Amniotic stem cell (primary cell): ENCODE results near the gene MXRA8.

Experiments
- DNase-seq: peaks from one replicate; lab custom pipeline; 2025; lab: John Stamatoyannopoulos, UW

Gene MXRA8

DNA sequence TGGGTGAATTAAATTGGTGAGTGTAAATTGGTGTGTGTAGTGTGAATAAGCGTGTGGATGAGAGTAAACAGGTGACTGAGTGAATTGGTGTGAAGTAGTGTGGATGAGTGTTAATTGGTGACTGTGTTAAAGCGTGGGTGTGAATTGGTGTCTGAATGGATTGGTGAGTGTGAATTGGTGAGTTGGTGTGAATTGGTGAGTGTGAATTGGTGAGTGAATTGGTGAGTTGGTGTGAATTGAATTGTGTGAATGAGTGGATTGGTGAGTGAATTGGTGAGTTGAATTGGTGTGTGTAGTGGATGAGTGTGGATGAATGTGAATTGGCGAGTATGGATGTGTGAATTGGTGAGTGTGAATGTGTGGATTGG, 8.3 kb upstream of the MXRA8 start:
- no peak for DNase-seq

DNA sequence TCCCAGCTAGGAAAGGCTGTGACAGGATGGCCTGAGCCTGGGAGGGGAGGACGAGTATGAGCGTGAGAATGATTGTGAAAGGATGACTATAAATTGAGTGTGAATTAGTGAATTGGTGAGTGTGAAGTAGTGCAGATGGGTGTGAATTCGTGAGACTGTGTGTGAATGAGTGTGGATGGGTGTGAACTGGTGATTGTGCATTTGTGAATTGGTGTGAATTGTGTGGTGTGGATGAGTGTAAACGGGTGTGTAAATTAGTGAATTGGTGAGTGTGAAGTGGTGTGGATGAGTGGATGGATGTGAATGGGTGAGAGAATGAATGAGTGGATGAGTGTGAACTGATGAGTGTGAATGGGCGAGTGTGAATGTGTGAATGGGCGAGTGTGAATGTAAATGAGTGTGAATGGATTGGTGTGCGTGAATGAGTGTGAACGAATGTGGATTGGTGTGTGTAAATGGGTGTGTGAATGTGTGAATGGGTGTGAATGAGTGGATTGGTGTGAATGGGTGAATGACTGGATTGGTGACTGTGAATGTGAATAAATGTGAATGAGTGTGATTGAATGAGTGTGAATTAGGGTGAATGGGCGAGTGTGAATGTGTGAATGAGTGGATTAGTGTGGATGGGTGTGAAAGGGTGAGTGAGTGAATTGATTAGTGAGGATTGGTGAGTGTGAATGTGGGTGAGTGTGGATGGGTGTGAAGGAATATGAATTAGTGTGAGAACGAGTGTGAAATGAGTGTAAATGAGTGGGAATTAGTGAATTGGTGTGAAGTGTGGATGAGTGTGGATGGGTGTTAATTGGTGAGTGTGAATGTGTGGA, 7.7 kb upstream of the MXRA8 start:
- DNase-seq, result no peak

DNA sequence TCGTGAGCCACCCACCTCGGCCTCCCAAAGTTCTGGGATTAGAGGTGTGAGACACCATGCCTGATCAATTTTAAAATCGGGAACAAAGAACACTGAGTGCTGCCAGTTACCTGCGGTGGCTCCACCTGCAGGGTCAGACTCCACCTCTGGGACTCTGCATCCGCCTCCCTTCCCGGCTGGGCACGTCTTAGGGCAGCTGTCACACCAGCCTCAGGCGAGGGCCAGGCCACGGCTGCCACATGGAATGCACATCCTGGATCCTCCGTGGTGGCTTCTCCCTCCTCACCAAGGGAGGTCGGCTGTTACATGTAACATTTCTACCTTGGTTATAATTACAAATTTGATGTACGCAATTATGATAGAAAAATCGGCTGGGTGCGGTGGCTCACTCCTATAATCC, 5.9 kb upstream of the MXRA8 start:
- no peak for DNase-seq

DNA sequence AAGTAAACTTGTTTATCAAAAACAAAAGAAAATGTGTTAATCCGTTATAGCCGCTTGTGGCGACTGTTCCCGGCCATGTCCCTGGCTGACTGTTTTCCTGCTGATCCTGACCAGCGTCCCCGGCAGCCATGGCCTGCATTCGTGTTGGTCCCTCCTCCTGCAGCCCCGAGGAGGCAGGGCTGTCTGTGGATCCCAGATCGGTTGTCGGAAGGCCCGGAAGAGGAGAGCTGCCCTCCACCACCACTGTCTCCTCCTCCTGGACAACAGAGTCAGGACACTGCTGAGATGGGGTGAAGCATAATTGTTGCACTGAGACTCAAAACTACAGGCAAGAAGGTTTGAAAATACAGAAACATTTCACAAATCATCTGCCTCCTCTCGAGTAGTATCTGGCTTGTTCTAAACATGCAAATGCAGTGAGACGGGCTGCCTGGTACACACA, 3.6 kb upstream of the MXRA8 start:
- peak; percentile 61 for DNase-seq

DNA sequence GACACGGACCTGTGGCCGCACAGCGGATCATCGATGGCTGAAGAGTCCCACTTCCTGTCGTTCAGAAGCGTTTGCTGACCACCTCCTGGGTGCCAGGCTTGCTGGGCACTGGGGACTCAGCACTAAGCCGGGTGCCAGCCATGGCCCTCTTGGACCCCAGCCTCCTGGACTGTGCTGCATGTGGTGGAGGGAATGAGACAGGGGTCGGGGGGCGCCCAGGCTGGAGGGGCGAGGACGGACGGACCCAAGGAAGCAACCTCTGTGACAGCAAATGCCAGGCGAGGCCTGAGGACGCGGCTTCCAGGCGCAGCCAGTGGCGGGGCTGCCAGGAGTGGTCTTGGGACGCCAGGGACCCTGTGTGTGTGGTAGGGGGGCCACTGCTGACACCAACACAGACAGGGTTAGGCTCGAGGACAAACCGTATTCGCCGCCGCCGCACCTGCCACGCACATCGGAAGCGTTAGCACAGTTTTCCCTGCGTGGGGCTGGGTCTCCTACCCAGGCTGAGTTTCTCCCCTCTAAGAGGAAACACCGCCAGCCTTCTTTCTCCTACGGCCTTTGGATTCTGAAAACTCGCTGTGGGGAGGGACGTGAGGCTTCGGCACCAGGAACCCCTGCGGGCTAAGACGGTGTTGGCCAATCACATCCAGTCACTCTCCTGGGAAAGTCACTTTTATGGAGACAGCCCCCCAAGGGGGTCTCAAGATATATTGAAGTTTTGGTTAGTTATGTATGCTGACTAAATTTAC, 3.1 kb upstream of the MXRA8 start:
- no peak for DNase-seq

DNA sequence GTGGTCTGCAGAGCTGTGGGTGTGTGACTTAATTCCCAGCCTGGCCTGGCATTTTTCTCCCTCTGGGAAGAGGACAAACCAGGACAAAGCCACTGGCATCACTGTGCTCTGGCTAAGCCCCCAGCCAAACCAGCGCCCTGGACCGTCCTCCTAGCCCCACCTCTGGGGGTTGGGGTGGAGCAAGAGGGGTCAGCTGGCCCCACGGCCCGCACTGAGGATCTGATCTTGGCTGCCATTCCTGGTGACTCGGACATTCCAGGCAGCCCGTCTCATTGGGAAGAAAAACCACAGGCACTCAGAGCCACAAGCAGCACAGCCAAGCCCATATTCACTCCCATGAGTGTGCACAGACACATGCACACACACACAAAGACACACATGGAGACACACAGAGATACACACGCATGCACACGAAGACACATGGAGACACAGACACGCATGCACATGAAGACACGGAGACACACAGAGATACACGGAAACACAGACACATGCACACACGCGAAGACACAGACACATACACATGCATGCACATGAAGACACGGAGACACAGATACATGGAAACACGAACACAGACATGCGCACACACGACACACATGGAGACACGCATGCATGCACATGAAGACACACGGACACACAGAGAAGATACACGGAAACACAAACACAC, 2.3 kb upstream of the MXRA8 start:
- peak; percentile 87 for DNase-seq

DNA sequence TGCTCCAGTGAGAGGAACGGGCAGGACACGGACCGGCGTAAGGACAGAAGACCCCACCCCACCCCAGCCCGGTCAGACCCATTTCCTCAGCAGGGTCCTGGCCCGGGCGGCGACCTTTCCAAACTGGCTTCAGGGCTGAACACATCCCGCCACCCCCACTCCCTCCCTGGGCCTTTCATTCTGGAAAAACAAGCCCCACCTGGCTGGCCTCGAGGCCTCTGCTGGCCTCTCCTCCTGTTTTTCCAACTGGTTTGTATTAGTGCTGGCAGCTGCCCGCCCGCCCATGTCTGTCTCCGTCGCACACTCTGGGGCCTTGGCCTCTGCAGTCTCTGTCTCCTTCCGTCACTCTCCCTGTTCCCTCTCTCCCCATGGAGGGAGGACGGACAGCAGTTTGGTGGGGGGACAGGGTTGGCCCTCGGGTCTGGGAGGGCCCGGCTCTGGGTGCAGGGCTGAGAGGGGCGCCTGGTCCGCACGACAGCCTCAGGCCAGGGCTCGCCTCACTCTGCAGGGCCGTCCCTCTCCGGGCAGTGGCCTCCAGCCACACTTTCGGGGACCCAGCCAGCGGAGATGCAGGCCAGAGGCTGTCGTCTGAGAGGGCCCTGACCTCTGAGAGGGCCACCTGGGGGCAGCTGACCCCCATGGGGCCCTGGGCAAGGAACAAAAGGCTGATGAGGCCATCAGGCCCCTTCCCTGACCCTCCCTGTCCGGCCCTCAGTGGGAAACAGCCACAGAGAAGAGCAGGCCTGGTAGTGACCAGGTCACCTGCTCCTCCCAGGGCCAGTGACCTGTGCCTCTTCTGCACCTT, 1.5 kb upstream of the MXRA8 start:
- peak; percentile 71 for DNase-seq

DNA sequence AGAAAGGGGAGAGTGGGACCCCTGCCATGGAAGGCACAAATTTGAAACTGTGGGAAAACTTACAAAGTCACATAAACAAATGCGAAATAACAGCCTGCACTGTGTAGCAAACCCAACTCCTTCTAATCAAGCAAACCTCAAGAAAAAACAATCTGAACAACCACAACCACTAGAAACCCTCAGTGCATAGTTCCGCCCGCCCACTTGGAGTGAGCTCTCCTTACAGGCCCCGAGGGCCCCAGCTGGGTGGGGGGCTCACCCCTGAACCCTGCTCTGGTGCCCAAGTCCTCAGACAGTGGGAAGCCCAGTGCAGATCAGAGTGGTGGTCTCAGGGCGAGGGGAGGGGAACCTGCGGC, 931 bp upstream of the MXRA8 start:
- no peak for DNase-seq

DNA sequence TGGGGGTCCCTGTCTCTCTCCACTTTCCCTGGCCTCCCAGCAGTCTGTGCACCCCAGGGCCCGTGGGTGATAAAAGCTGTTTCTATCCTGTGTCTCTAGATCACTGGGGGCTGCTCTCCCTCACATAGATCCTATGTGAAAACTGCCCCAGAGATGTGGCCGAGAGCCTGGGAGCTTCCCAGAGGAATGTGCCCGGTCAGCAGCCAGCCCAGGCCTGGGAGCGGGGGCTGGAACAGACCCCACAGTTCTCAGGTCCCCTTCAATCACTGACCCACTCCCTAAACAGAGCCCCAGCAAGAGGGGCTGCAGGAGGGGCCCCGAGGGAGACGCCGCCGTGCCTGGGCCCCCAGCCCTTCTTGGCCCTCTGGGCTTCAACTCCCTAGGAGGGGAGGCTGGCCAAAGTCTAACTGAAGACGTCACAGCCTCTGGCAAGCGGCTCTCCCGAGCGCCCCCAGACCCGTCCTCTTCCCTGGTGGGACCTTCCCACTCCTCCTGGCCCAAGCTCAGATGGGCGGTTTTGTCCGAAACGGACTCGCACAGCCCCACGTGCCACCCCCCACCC, 403 bp downstream of the MXRA8 start:
- DNase-seq, result no peak

DNA sequence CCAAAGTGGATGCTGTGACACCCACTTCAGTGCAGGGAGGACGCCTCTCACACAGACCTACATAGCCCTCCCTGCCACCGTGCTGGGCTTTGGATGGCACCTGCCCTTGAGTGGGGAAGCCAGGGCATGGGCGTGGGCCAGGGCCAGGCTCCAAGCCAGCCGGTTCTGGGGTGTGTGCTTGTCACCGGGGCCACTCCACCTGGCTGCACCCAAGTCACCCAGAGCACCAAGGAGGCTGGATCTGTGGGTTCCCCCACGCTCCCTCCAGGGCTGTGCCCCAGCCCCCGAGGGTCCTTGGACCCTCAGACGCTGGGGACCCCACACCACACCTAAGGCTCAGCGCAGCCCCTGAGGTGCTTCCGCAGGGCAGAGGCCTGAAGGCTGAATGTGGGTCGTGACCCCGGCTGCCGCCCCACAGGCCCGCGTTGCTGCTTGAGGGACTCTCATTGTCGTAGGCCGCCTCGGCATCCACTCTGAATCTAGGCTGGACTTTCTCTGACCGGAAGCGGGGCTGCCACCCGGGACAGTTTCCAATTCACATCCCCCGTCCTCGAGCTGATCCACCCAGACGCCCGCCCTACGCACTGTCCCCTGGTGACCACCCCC, 1.5 kb downstream of the MXRA8 start:
- no peak for DNase-seq

DNA sequence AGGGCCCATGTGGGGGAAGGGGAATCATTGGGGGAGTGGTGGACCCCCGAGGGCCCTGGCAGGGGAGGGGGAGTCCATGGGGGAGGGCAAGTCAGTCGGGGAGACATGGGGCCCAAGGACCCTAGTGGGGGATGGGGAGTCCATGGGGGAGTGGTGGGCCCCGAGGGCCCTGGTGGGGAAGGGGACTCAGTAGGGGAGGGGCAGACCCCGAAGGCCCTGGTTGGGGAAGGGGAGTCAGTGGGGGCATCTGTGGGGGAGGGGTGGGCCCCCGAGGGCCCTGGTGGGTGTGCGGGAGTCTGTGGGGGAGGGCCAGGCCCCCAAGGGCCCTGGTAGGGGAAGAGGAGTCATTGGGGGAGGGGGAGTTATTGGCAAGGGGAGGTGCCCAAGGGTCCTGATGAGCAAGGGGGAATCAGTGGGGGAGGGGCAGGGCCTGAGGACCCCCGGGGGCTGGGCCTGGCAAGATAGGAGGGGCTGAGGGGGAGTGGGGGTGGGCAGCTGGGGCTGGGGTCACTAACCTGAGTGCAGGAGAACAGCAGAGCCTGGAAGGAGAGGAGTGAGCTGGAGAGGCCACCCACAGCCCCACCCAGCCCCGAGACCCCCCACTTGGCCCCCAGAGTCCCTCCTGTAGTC, 2.1 kb downstream of the MXRA8 start:
- no peak for DNase-seq

DNA sequence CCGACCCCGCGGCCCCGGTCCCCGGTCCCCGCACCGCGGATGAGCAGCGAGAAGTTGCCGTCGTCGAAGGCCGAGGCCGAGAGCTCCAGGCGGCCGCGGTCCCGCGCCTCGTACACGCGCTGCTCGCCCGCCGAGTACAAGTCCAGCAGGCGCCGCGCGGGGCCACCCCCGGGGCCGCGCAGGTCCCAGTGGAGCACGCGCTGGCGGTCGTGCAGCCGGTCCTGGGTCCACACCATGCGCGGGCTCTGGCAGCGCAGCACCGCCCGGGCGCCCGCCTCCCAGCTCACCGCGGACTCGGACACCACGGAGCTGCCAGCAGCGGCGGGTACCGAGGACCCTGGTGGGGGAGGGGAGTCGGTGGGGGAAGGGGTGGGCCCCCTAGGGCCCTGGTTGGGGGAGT, 2.9 kb downstream of the MXRA8 start:
- no peak for DNase-seq

DNA sequence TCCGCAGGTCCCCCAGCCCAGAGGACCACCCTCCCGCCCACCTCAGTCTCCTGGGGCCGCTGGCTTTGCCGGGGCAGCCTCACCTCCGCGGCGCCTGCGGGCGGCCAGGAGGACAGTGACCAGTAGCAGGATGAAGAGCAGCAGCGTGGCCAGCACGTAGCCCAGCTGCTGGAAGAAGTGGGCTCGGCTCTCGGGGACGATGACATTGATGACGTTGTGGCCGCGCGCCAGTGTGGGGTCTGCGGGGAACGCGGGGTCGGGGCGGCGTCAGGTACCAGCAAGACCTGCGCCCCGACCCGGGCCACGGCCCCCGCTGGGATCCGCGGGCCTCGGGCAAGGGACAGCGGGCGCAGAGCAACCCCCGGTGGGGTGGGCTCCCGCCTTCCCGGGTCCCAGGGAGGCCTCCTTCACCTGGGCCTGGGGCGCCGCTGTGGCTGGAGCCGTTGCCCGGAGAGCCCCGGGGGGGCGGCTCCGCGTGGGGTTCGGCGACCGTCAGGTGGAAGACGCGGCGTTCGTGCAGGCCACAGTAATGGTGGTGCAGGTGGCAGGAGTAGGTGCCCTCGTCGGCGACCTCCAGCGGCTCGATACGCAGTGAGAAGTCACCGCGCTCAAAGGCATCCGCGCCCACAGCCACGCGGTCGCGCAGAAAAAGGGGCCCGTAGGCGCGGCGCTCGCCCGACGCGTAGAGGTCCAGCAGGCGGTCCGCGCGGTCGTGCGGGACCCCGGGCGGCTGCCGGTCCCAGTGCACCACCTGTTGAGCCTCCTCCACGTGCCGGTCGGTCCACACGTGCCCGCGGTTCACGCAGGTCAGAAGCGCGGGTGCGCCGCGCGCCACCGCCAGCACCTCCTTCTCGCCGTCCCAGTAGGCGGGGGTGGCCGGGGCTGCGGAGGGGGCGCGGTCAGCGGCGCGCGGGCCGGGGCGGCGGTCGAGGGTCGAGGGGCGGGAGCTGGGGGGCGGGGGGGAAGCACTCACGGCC, 3.8 kb downstream of the MXRA8 start:
- DNase-seq, result no peak

DNA sequence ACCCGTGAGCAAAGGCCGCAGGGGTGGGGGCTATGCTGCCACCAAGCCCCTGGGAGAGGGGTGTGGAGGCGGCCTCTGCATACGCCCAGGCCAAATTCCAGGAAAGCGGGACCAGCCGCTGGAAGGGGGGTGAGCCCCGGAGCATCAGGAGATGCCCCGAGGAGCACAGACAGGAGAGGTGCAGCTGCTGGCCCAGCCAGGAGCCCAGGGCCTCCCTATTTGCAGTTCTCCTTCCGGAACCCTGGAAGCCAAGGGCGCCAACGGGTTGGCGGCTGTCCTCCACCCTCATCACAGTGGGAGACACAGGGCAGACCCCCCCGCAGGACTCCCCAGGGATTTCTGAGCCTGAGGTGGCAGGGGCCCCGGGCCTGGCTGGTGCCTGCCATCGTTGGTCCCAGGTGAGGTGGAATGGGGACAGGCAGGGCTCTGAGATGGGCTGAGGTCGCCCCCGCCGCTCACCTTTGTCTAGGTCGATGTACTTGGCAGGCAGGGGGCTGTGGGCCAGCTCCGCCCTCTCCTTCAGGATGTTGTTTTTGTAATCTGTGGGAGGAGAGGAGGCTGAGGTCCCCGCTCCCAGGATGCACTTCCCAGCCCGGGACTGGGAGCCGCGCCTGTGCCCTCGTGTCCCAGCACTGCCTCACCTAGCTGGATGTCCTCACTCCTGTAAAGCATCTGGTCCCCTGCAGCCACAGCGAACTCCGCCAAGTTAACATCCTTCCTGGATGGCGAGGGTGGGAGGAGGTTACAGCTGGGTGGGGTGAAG, 4.8 kb downstream of the MXRA8 start:
- no peak for DNase-seq

DNA sequence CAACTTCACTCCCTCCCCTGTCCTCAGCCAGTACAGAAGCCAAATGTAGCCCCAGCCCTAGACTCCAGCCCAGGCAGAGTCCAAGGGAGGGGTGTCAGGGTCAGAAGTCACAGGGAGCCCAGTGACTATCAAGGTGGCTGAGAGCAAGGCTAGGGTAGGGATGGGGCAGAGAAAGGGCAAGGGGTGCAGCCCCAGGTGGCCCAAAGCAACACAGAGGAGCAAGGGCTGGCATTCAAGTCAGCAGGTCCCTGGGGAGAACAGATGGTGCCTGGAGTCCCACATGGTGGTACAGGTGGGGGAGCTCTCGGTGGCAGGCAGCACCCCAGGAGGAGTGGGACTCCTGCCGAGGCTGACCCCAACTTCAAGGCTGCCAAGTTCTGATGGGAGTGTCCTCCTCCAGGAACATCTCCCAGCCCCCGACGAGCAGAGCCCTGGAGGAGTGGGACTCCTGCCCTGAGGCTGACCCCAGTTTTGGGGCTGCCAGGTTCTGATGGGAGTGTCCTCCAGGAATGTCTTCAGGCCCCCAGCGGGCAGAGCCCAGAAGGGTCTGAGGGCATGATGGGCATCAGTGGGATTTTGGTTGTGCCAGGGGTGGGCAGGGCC, 5.5 kb downstream of the MXRA8 start:
- no peak for DNase-seq

DNA sequence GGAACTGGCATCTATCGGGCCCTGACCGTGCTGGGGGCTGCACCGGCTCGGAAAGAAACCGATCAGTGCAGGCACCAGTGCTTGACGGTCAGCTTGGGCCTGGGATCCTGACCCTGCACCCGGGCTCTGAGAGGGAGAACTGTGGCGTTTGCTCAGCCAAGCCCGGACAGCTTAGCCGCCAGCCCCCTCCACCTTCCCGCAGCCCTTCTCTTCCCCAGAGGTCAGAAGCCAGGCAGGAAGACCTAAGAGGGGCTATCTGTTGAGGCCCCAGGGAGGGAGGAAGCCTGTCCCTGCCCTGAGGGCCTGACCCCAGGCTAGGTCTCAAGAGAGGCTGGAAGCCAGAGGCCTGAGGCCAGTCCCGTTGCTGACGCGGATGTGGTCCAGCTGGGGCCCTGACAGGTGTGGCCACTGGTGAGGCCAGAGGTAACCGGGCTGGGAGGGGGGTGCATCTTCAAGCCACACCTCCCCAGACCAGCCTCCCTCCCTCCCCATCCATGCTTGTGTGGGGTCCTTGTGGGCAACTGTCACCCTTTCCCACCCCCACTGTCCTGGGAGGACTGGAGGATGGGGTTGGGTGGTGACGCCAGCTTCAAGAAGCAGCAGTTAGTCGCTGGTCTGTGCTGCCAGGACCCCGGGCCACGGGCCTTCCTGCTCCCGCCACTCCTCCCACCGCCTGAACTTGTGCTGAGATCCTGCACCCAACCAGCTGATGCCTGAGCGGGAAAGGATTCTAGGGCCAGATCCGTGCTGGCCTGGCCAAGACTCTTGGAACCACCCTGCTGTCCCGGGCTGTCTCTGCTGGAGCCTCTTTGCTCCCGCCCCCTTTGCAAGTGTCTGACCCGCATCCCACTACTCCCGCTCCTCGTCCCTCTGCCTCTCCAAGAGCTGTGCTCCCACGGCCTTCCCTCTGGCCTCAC, 6.6 kb downstream of the MXRA8 start:
- DNase-seq, result no peak

DNA sequence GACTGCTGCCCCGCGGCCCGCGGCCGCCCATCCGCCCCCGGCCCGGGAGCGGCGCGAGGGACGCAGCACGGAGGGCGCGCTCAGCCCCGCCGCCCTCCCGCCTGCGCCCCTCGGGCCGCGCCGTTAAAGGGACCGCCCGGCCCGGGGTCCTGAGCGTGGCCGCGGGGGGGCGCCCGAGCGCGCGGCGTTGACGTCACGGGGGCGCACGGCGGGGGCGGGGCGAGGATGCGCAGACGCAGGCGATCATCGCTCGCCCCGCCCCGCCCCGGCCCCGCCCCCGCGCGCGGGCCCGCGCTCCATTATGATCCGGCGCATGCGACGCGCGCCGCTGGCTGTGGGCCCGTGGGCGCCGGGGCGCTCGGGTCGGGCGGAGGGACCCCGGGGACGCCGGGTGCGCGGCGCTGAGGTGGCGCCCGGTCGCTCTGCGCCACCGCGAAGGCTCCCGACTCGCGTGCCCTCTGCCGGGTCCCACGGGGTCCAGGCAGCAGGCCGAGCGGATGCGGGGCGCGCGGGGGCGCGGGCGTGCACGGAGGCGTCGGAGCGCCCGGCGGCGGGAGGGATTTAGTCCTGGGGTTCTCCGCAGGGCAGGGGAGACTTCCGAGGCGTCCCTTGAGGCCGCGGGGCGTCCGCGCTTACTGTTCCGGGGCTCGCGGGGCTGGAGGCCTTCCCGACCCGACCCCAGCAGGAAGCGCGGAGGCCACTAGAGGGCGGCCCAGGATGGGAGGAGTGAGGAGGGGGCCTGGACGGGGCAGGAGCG, 8.9 kb downstream of the MXRA8 start, which contains the start of gene DVL1:
DVL1 (minus strand) TSS at position 163 of the 757 bp plus-strand sequence. CDS start 353 bp downstream, outside the sequence.
- peak; percentile 63 for DNase-seq
